ENCODE results near the gene ADGRB3.

ADGRB3 gene

GRCh38 chr6:69185276-69185675 is 550.2 kb downstream of the ADGRB3 start:
- H3K9me3 Mint-ChIP-seq = no peaks in the 10 kb centered on the region
- no peak overlapping the region for H3K27ac Mint-ChIP-seq
- H3K4me3 Mint-ChIP-seq = no peak overlapping the region
- H3K36me3 Mint-ChIP-seq (ENCODE audit: low read depth) = no peaks in the 10 kb centered on the region
- TF ChIP-seq, protein P1, sequence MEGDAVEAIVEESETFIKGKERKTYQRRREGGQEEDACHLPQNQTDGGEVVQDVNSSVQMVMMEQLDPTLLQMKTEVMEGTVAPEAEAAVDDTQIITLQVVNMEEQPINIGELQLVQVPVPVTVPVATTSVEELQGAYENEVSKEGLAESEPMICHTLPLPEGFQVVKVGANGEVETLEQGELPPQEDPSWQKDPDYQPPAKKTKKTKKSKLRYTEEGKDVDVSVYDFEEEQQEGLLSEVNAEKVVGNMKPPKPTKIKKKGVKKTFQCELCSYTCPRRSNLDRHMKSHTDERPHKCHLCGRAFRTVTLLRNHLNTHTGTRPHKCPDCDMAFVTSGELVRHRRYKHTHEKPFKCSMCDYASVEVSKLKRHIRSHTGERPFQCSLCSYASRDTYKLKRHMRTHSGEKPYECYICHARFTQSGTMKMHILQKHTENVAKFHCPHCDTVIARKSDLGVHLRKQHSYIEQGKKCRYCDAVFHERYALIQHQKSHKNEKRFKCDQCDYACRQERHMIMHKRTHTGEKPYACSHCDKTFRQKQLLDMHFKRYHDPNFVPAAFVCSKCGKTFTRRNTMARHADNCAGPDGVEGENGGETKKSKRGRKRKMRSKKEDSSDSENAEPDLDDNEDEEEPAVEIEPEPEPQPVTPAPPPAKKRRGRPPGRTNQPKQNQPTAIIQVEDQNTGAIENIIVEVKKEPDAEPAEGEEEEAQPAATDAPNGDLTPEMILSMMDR (IDR thresholded peaks at IDR 0.05) = no peak
- DNase-seq = no peak
- H3K4me1 Mint-ChIP-seq = peaks cover 5% of the 10 kb centered on the region
- peaks cover 3% of the 10 kb centered on the region for H3K27me3 Mint-ChIP-seq (ENCODE audit: low read depth, poor library complexity)

DNA sequence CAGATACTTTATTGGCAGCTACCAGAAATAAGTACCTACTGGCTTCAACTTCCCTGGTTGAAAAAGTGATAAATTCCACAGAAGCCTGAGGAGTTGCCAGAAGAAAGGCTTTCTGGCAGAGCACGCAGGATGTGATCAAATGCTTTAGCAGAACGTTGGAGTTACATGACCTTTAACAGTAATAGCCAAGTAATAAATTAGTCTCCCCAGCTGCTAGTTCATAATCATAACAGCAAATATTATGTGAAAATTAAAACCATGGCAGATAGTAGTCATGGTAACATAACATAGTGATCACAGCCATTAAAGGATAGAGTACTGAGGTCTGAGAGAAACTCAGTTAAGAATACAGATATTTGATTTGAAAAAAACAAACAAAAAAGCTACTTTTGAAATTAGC is 567.7 kb downstream of the ADGRB3 start:
- Mint-ChIP-seq H3K4me1 (no peaks in the 10 kb centered on the region), H3K36me3 (ENCODE audit: low read depth) (no peaks in the 10 kb centered on the region), H3K9me3 (no peaks in the 10 kb centered on the region), H3K4me3 (no peak overlapping the region), H3K27ac (no peak overlapping the region), H3K27me3 (ENCODE audit: low read depth, poor library complexity) (peaks cover 5% of the 10 kb centered on the region)
- DNase-seq = no peak
- TF ChIP-seq, protein P1 (IDR thresholded peaks at IDR 0.05) = no peak

GRCh38 chr6:69216127-69216526 is 581.0 kb downstream of the ADGRB3 start:
- Mint-ChIP-seq H3K4me1 (no peaks in the 10 kb centered on the region), H3K4me3 (no peak overlapping the region), H3K27me3 (ENCODE audit: low read depth, poor library complexity) (peaks cover 4% of the 10 kb centered on the region), H3K9me3 (no peaks in the 10 kb centered on the region), H3K36me3 (ENCODE audit: low read depth) (no peaks in the 10 kb centered on the region), H3K27ac (no peak overlapping the region)
- TF ChIP-seq, protein P1 (IDR thresholded peaks at IDR 0.05) = no peak
- DNase-seq = no peak

DNA sequence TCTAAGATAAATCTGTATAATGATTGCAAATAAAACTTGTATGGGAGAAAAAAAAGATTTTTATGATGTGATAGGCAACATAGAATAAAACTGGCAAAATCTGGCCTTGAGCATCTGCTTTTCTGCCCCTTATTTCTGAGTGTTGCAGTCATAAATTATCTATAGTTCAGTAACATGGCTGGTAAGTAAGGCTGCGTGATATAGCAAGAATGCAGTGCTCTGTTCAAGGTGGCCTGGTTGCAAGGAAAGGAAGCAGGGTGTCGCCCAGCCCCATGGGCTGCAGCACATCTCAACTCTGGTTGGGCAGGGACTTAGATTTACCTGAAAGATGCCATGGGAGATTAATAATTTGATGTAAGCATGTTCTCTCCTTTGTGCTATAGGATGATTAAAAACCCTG is 582.3 kb downstream of the ADGRB3 start:
- Mint-ChIP-seq H3K36me3 (ENCODE audit: low read depth) (no peaks in the 10 kb centered on the region), H3K4me1 (no peaks in the 10 kb centered on the region), H3K27me3 (ENCODE audit: low read depth, poor library complexity) (peaks cover 4% of the 10 kb centered on the region), H3K4me3 (no peak overlapping the region), H3K27ac (no peak overlapping the region), H3K9me3 (no peaks in the 10 kb centered on the region)
- TF ChIP-seq, protein P1 (IDR thresholded peaks at IDR 0.05) = no peak
- no peak for DNase-seq

- no peak for DNase-seq
- Mint-ChIP-seq H3K27me3 (ENCODE audit: low read depth, poor library complexity) (peaks cover 4% of the 10 kb centered on the region), H3K4me1 (no peaks in the 10 kb centered on the region), H3K36me3 (ENCODE audit: low read depth) (no peaks in the 10 kb centered on the region), H3K27ac (no peak overlapping the region), H3K9me3 (no peaks in the 10 kb centered on the region), H3K4me3 (no peak overlapping the region)
- TF ChIP-seq, protein P1 (IDR thresholded peaks at IDR 0.05) = no peak
Observed at GRCh38 chr6:69220375-69220774, 585.3 kb downstream of the ADGRB3 start.

DNA sequence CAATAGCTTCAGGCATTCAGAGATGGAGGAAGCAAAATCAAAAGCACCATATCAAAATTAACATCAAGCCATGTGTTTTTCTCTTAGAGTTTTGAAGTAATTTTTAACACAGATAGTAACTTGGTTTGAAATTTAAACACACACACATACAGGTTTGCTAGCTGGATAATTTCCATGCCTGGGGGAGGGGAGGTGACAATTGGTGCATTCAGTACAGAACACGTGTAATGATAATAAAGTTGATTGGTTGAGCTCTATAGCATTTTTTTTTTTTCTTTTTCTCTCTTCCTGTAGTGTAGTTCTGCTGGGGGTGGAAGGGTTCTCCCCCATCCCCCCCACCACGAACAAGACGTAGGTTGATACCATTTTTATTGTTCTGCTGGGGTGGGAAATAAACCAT is 596.9 kb downstream of the ADGRB3 start:
- H3K36me3 Mint-ChIP-seq (ENCODE audit: low read depth) = no peaks in the 10 kb centered on the region
- no peaks in the 10 kb centered on the region for H3K4me1 Mint-ChIP-seq
- peaks cover 24% of the 10 kb centered on the region for H3K27me3 Mint-ChIP-seq (ENCODE audit: low read depth, poor library complexity)
- H3K4me3 Mint-ChIP-seq = no peak overlapping the region
- H3K9me3 Mint-ChIP-seq = no peaks in the 10 kb centered on the region
- no peak for DNase-seq
- no peak overlapping the region for H3K27ac Mint-ChIP-seq
- TF ChIP-seq, protein P1 (IDR thresholded peaks at IDR 0.05) = no peak
